HG03442 (cell line): Measurements from ENCODE around the gene PAX3.

Experiments used
- ATAC-seq: cut with Tn5 transposase; IDR thresholded peaks from one replicate; pipeline ENCODE4 v1.9.1; 2021; ENCODE audit warnings: mild to moderate bottlenecking, moderate library complexity; ENCODE audit not compliant: unreplicated experiment

The PAX3 gene

GRCh38 chr2:222298311-222299150 is at the start of gene PAX3:
Gene PAX3, minus strand, starts transcription at chr2:222298998. Its CDS starts 383 bp downstream, at chr2:222298615.
- ATAC-seq = no peak

GRCh38 chr2:222341331-222341730 is 42.5 kb upstream of the PAX3 start:
- ATAC-seq = no peak

GRCh38 chr2:222338374-222338773 is 39.6 kb upstream of the PAX3 start:
- ATAC-seq = no peak

GRCh38 chr2:222336931-222337330 is 38.1 kb upstream of the PAX3 start:
- ATAC-seq = no peak

- ATAC-seq = no peak
Observed at GRCh38 chr2:222336442-222336841, 37.6 kb upstream of the PAX3 start.

GRCh38 chr2:222334914-222335313 is 36.1 kb upstream of the PAX3 start:
- ATAC-seq = no peak

GRCh38 chr2:222333397-222333796 is 34.6 kb upstream of the PAX3 start:
- no peak for ATAC-seq

GRCh38 chr2:222332116-222332515 is 33.3 kb upstream of the PAX3 start:
- ATAC-seq = no peak

GRCh38 chr2:222330910-222331309 is 32.1 kb upstream of the PAX3 start:
- no peak for ATAC-seq

GRCh38 chr2:222322236-222322635 is 23.4 kb upstream of the PAX3 start:
- no peak for ATAC-seq

GRCh38 chr2:222320436-222321395 is 21.9 kb upstream of the PAX3 start:
- ATAC-seq = no peak

GRCh38 chr2:222319586-222320435 is 21.0 kb upstream of the PAX3 start:
- ATAC-seq = peak; percentile 43

- peak; percentile 37 for ATAC-seq
Observed at GRCh38 chr2:222318712-222319585, 20.2 kb upstream of the PAX3 start.

GRCh38 chr2:222318026-222318711 is 19.4 kb upstream of the PAX3 start:
- ATAC-seq = peak; percentile 50

GRCh38 chr2:222315443-222316121 is 16.8 kb upstream of the PAX3 start:
- no peak for ATAC-seq

GRCh38 chr2:222313816-222314215 is 15.0 kb upstream of the PAX3 start:
- ATAC-seq = no peak

- ATAC-seq = no peak
Observed at GRCh38 chr2:222311978-222312738, 13.4 kb upstream of the PAX3 start.
